Measurements from ENCODE around the gene GALNT9.

DNA sequence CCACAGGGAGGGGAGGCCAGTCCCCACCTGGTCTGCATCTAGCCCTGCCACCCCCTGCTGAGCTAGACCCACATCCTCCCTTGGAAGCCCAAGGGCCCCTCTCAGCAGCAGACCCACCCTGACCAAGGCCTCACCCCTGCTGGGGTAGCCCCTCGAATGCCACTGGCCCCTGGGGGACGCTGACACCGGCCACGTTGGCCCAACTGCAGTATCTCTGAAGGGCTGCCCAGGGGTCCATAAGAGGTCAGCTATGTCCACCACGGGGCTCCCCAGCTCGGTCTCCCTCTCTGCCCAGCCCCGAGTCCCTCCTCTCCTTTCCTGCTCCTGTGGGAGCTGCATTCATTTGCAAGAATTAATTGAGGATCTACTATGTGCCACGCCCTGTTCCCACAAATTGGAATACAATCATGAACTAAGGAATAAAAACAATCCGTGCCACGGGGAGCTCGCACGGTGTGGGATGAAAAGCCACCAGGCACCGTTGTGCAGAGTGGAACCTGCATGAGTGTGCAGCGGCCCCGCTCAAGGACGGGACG, 71.4 kb downstream of the GALNT9 start:
- TF ChIP-seq, protein P1, sequence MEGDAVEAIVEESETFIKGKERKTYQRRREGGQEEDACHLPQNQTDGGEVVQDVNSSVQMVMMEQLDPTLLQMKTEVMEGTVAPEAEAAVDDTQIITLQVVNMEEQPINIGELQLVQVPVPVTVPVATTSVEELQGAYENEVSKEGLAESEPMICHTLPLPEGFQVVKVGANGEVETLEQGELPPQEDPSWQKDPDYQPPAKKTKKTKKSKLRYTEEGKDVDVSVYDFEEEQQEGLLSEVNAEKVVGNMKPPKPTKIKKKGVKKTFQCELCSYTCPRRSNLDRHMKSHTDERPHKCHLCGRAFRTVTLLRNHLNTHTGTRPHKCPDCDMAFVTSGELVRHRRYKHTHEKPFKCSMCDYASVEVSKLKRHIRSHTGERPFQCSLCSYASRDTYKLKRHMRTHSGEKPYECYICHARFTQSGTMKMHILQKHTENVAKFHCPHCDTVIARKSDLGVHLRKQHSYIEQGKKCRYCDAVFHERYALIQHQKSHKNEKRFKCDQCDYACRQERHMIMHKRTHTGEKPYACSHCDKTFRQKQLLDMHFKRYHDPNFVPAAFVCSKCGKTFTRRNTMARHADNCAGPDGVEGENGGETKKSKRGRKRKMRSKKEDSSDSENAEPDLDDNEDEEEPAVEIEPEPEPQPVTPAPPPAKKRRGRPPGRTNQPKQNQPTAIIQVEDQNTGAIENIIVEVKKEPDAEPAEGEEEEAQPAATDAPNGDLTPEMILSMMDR (IDR thresholded peaks at IDR 0.05), result no peak
- no peak for TF ChIP-seq EZH2 (IDR thresholded peaks at IDR 0.05; ENCODE audit: borderline replicate concordance, insufficient read depth, low read depth, low read length, poor library complexity, severe bottlenecking)

Measured in B cell (primary cell).